OCI-LY3 (cell line): ENCODE results near the gene WDFY4.

Experiments used
- CTCF ChIP-seq: fragments of 200-600, 300-600 bp; sonication (generic); IDR thresholded peaks from 2 replicates; pipeline ENCODE4 v1.5.1; 2014; ENCODE audit warnings: antibody characterized with exemption, low read length, low read depth
- EZH2phosphoT487 ChIP-seq: fragments of 200-600 bp; shearing (Covaris generic); IDR thresholded peaks from 2 replicates; pipeline ENCODE4 v1.6.1; 2018; ENCODE audit warnings: antibody characterized with exemption, mixed run types, low read depth

GRCh38 chr10:48760983-48761382, 76.3 kb downstream of the WDFY4 start:
- TF ChIP-seq CTCF: no peak
- no peak for TF ChIP-seq EZH2phosphoT487
